H9 (cell line): ENCODE measurements around the gene PTAR1. TPM values are rescaled to one million over a fixed set of nuclear protein-coding genes. Genes with fewer than 3 reads are reported as not detected.

Experiments used
- DNase-seq: peaks from one replicate; pipeline ENCODE4 v3.0.0-alpha.2; 2017
- H2AFZ ChIP-seq: one replicate; pipeline ENCODE4 v1.6.1; 2013; ENCODE audit warnings: mild to moderate bottlenecking, low read length, control low read depth, moderate library complexity
- H2AK5ac ChIP-seq: 2 replicates; pipeline ENCODE4 v1.6.1; 2013; ENCODE audit warnings: low read length, control low read depth, mixed read lengths; ENCODE audit not compliant: insufficient read length
- H2BK120ac ChIP-seq: one replicate; pipeline ENCODE4 v1.6.1; 2013; ENCODE audit warnings: low read depth, mild to moderate bottlenecking, low read length, control low read depth, inconsistent platforms; ENCODE audit not compliant: poor library complexity, severe bottlenecking
- H2BK12ac ChIP-seq: 2 replicates; pipeline ENCODE4 v1.6.1; 2013; ENCODE audit warnings: low read length, control low read depth, mixed read lengths, low read depth; ENCODE audit not compliant: insufficient read length
- H2BK15ac ChIP-seq: 2 replicates; pipeline ENCODE4 v1.6.1; 2013; ENCODE audit warnings: low read depth, low read length, control low read depth
- H2BK20ac ChIP-seq: one replicate; pipeline ENCODE4 v1.6.1; 2013; ENCODE audit warnings: low read depth, mild to moderate bottlenecking, low read length, control low read depth, inconsistent platforms; ENCODE audit not compliant: poor library complexity, severe bottlenecking
- H2BK5ac ChIP-seq: 2 replicates; pipeline ENCODE4 v1.6.1; 2013; ENCODE audit warnings: low read length, control low read depth, mixed read lengths; ENCODE audit not compliant: insufficient read length
- H3K14ac ChIP-seq: 2 replicates; pipeline ENCODE4 v1.6.1; 2013; ENCODE audit warnings: low read length, control low read depth; ENCODE audit not compliant: insufficient read depth
- H3K18ac ChIP-seq: 2 replicates; pipeline ENCODE4 v1.6.1; 2013; ENCODE audit warnings: low read depth, mild to moderate bottlenecking, mixed read lengths, low read length, control low read depth; ENCODE audit not compliant: insufficient read length
- H3K23ac ChIP-seq: 2 replicates; pipeline ENCODE4 v1.6.1; 2013; ENCODE audit warnings: low read length, control low read depth, mixed read lengths, low read depth; ENCODE audit not compliant: insufficient read length
- H3K23me2 ChIP-seq: 2 replicates; pipeline ENCODE4 v1.6.1; 2013; ENCODE audit warnings: low read depth, mild to moderate bottlenecking, mixed read lengths, low read length, control low read depth; ENCODE audit not compliant: insufficient read length, poor library complexity, severe bottlenecking
- H3K27ac ChIP-seq: 2 replicates; pipeline ENCODE4 v1.5.1; 2013; ENCODE audit warnings: low read length, control low read depth, mixed read lengths, low read depth; ENCODE audit not compliant: insufficient read length
- H3K27me3 ChIP-seq: 2 replicates; pipeline ENCODE4 v1.6.1; 2013; ENCODE audit warnings: low read length, control low read depth, inconsistent platforms; ENCODE audit not compliant: insufficient read depth
- H3K4ac ChIP-seq: 2 replicates; pipeline ENCODE4 v1.6.1; 2013; ENCODE audit warnings: low read depth, mild to moderate bottlenecking, control low read depth, inconsistent platforms, low read length, moderate library complexity
- H3K4me1 ChIP-seq: 2 replicates; pipeline ENCODE4 v1.6.1; 2013; ENCODE audit warnings: low read length, control low read depth, inconsistent platforms; ENCODE audit not compliant: insufficient read depth
- H3K4me2 ChIP-seq: 2 replicates; pipeline ENCODE4 v1.6.1; 2013; ENCODE audit warnings: low read length, control low read depth, mixed read lengths; ENCODE audit not compliant: insufficient read length, insufficient read depth
- H3K56ac ChIP-seq: 2 replicates; pipeline ENCODE4 v1.6.1; 2013; ENCODE audit warnings: low read depth, mild to moderate bottlenecking, mixed read lengths, low read length, control low read depth; ENCODE audit not compliant: insufficient read length
- H3K79me1 ChIP-seq: 2 replicates; pipeline ENCODE4 v1.6.1; 2013; ENCODE audit warnings: low read depth, mild to moderate bottlenecking, moderate library complexity, low read length, control low read depth, inconsistent platforms; ENCODE audit not compliant: insufficient read depth, poor library complexity, severe bottlenecking
- H3K79me2 ChIP-seq: 2 replicates; pipeline ENCODE4 v1.6.1; 2013; ENCODE audit warnings: low read length, control low read depth, inconsistent platforms; ENCODE audit not compliant: insufficient read depth
- H3K9ac ChIP-seq: 2 replicates; pipeline ENCODE4 v1.6.1; 2013; ENCODE audit warnings: low read length, control low read depth, mixed read lengths; ENCODE audit not compliant: insufficient read length; ENCODE audit errors: extremely low read depth
- H3K9me3 ChIP-seq: one replicate; pipeline ENCODE4 v1.6.1; 2013; ENCODE audit warnings: low read depth, low read length, inconsistent platforms; ENCODE audit not compliant: control insufficient read depth
- H3T11ph ChIP-seq: one replicate; pipeline ENCODE4 v1.6.1; 2013; ENCODE audit warnings: mild to moderate bottlenecking, low read length, control low read depth, inconsistent platforms
- H4K20me1 ChIP-seq: one replicate; pipeline ENCODE4 v1.6.1; 2013; ENCODE audit not compliant: control insufficient read depth, insufficient read length, insufficient read depth
- H4K5ac ChIP-seq: 2 replicates; pipeline ENCODE4 v1.6.1; 2013; ENCODE audit warnings: low read depth, mild to moderate bottlenecking, mixed read lengths, low read length, control low read depth; ENCODE audit not compliant: insufficient read length
- H4K8ac ChIP-seq: replicated peaks from 2 replicates; pipeline ENCODE4 v1.6.1; 2013; ENCODE audit warnings: low read length, control low read depth, mixed read lengths, low read depth; ENCODE audit not compliant: insufficient read length
- H4K91ac ChIP-seq: 2 replicates; pipeline ENCODE4 v1.6.1; 2013; ENCODE audit warnings: low read depth, mild to moderate bottlenecking, moderate library complexity, mixed read lengths, low read length, control low read depth; ENCODE audit not compliant: insufficient read length
- H3K27ac Mint-ChIP-seq, 3 experiments: 2 replicates in 2 of 3; 3 replicates in 1 of 3; pipeline ENCODE4 v1.8.0; 2020 to 2021; ENCODE audit warnings: mixed read lengths in 3 of 3, mild to moderate bottlenecking in 1 of 3, moderate library complexity in 1 of 3
- H3K27me3 Mint-ChIP-seq: 2 replicates; pipeline ENCODE4 v1.8.0; 2021; ENCODE audit warnings: low read depth, mild to moderate bottlenecking, moderate library complexity, mixed read lengths
- H3K36me3 Mint-ChIP-seq, 3 experiments: 2 replicates in 2 of 3; 3 replicates in 1 of 3; pipeline ENCODE4 v1.8.0; 2020 to 2021; ENCODE audit warnings: low read depth in 3 of 3, mixed read lengths in 3 of 3; ENCODE audit not compliant: insufficient read depth in 1 of 3
- H3K4me1 Mint-ChIP-seq, 2 experiments: 2 replicates each; pipeline ENCODE4 v1.8.0; 2020; ENCODE audit warnings: mixed read lengths in 2 of 2
- H3K4me3 Mint-ChIP-seq, 2 experiments: 2 replicates in 1 of 2; 3 replicates in 1 of 2; pipeline ENCODE4 v1.8.0; 2020 to 2021; ENCODE audit warnings: mild to moderate bottlenecking in 2 of 2, mixed read lengths in 2 of 2, moderate library complexity in 1 of 2
- H3K9me3 Mint-ChIP-seq, 2 experiments: 2 replicates in 1 of 2; 3 replicates in 1 of 2; pipeline ENCODE4 v1.8.0; 2020; ENCODE audit warnings: mild to moderate bottlenecking in 2 of 2, mixed read lengths in 2 of 2, moderate library complexity in 1 of 2
- WGBS: extraction: QIAGEN DNeasy Blood & Tissue Kit; methylation state at CpG from one replicate; pipeline ENCODE4 v1.1.7; 2013; ENCODE audit warnings: missing lambda C conversion rate, low lambda C conversion rate, mixed read lengths; ENCODE audit not compliant: insufficient read length; ENCODE audit errors: extremely low coverage; 5-methylcytosine and 5-hydroxymethylcytosine counted together
- total RNA-seq: library from RNA; stranded (reverse); gene quantifications from 2 replicates; pipeline ENCODE4 v1.2.1, GENCODE V29; 2021
- TF ChIP-seq, protein P1 (sequence below): fragments of 200-600 bp; sonication (generic); conservative IDR thresholded peaks from 3 replicates; pipeline ENCODE4 v1.8.0; 2021; ENCODE audit warnings: antibody characterized with exemption, mild to moderate bottlenecking

Gene PTAR1
- total RNA-seq, 1 experiment from 2014 or later, result 117 TPM

- no peak overlapping the region for H4K5ac ChIP-seq
- no peak overlapping the region for H2BK20ac ChIP-seq
- no peak overlapping the region for H3K14ac ChIP-seq
- TF ChIP-seq, protein P1, sequence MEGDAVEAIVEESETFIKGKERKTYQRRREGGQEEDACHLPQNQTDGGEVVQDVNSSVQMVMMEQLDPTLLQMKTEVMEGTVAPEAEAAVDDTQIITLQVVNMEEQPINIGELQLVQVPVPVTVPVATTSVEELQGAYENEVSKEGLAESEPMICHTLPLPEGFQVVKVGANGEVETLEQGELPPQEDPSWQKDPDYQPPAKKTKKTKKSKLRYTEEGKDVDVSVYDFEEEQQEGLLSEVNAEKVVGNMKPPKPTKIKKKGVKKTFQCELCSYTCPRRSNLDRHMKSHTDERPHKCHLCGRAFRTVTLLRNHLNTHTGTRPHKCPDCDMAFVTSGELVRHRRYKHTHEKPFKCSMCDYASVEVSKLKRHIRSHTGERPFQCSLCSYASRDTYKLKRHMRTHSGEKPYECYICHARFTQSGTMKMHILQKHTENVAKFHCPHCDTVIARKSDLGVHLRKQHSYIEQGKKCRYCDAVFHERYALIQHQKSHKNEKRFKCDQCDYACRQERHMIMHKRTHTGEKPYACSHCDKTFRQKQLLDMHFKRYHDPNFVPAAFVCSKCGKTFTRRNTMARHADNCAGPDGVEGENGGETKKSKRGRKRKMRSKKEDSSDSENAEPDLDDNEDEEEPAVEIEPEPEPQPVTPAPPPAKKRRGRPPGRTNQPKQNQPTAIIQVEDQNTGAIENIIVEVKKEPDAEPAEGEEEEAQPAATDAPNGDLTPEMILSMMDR, result no peak
- H2BK15ac ChIP-seq, result no peak overlapping the region
- H3K27me3 Mint-ChIP-seq, result no peaks in the 10 kb centered on the region
- no peak overlapping the region for H3K4me3 Mint-ChIP-seq
- no peak for DNase-seq
- no peaks in the 10 kb centered on the region for H3K79me2 ChIP-seq
- no peak overlapping the region for H2BK120ac ChIP-seq
- H3K79me1 ChIP-seq, result no peaks in the 10 kb centered on the region
- H3K4me1 ChIP-seq, result no peaks in the 10 kb centered on the region
- H3K27me3 ChIP-seq, result no peaks in the 10 kb centered on the region
- no peak overlapping the region for H2AK5ac ChIP-seq
- H3K4ac ChIP-seq, result no peak overlapping the region
- 0 out of 4 replicates have a peak, but pooled peaks cover 0 to 3% of the 10 kb centered on the region in 2 experiments for H3K4me1 Mint-ChIP-seq
- no peak overlapping the region for H2BK12ac ChIP-seq
- no peak overlapping the region for H3T11ph ChIP-seq
- no peak overlapping the region for H4K91ac ChIP-seq
- no peak overlapping the region for H3K18ac ChIP-seq
- no CpG with 5 or more reads among the region's 5 CpGs for WGBS
- H3K4me2 ChIP-seq, result no peak overlapping the region
- H3K23me2 ChIP-seq, result no peaks in the 10 kb centered on the region
- H3K36me3 Mint-ChIP-seq, result no peaks in the 10 kb centered on the region
- H3K9me3 ChIP-seq, result no peaks in the 10 kb centered on the region
- no peak overlapping the region for H3K27ac ChIP-seq
- no peaks in the 10 kb centered on the region for H4K20me1 ChIP-seq
- no peak overlapping the region for H3K9ac ChIP-seq
- H3K56ac ChIP-seq, result no peak overlapping the region
- H2BK5ac ChIP-seq, result no peak overlapping the region
- no peak overlapping the region for H3K27ac Mint-ChIP-seq
- H2AFZ ChIP-seq, result no peak overlapping the region
- no peak overlapping the region for H3K23ac ChIP-seq
- no peak overlapping the region for H4K8ac ChIP-seq
- H3K9me3 Mint-ChIP-seq, result no peaks in the 10 kb centered on the region
These were observed 75.9 kb downstream of the PTAR1 start for GRCh38 chr9:69683927-69684326.
